A549 (cell line): ENCODE results near the gene ACTR1B.
"Not testable (repeated sequence)": the region's sequence is repeated elsewhere in the genome, so short reads cannot be mapped to it uniquely, and the experiment has no call there.

Experiments
- CTCF ChIP-seq: fragments of >200 bp; sonication (Bioruptor Twin); formaldehyde crosslinking; IDR thresholded peaks from 3 replicates; pipeline ENCODE4 v1.5.1; 2016
- EHMT2 ChIP-seq: fragments of 200-600 bp; sonication (generic); IDR thresholded peaks from 2 replicates; pipeline ENCODE4 v1.6.1; 2016; ENCODE audit warnings: antibody characterized with exemption, low read depth, mild to moderate bottlenecking, moderate library complexity
- HDAC2 ChIP-seq: fragments of 200-600 bp; sonication (generic); IDR thresholded peaks from 2 replicates; pipeline ENCODE4 v1.6.1; 2016
- JUN ChIP-seq, 2 experiments: fragments of >200 bp; sonication (Bioruptor Twin); formaldehyde crosslinking; IDR thresholded peaks; 2 replicates in 1 of 2; 3 replicates in 1 of 2; pipeline ENCODE4 v1.6.1; 2016 to 2017
- KDM1A ChIP-seq: fragments of 200-600 bp; sonication (generic); IDR thresholded peaks from 2 replicates; pipeline ENCODE4 v1.6.1; 2016; ENCODE audit warnings: low read depth, mild to moderate bottlenecking
- KDM5A ChIP-seq: fragments of 200-600 bp; sonication (generic); IDR thresholded peaks from 2 replicates; pipeline ENCODE4 v1.6.1; 2016; ENCODE audit warnings: antibody characterized with exemption, mild to moderate bottlenecking
- MAFK ChIP-seq: fragments of 450-650 bp; IDR thresholded peaks from 2 replicates; pipeline ENCODE4 v1.6.1; 2014; ENCODE audit not compliant: partially characterized antibody
- POLR2A ChIP-seq: IDR thresholded peaks from 2 replicates; pipeline ENCODE4 v1.6.1; 2012; ENCODE audit warnings: mild to moderate bottlenecking, low read length
- RAD21 ChIP-seq, 2 experiments: fragments of >200 bp in 1 of 2; sonication (Bioruptor Twin) in 1 of 2; formaldehyde crosslinking in 1 of 2; IDR thresholded peaks in 1 of 2; conservative IDR thresholded peaks in 1 of 2; 2 replicates in 1 of 2; 3 replicates in 1 of 2; pipeline ENCODE4 v1.6.1; 2012 to 2018; ENCODE audit warnings: inconsistent platforms in 1 of 2
- RCOR1 ChIP-seq: fragments of 150-350 bp; IDR thresholded peaks from 2 replicates; pipeline ENCODE4 v1.6.1; 2014; ENCODE audit warnings: antibody characterized with exemption, low read length, low read depth
- TF ChIP-seq, protein P1 (sequence below): IDR thresholded peaks from 2 replicates; pipeline ENCODE4 v1.6.1; 2012

DNA sequence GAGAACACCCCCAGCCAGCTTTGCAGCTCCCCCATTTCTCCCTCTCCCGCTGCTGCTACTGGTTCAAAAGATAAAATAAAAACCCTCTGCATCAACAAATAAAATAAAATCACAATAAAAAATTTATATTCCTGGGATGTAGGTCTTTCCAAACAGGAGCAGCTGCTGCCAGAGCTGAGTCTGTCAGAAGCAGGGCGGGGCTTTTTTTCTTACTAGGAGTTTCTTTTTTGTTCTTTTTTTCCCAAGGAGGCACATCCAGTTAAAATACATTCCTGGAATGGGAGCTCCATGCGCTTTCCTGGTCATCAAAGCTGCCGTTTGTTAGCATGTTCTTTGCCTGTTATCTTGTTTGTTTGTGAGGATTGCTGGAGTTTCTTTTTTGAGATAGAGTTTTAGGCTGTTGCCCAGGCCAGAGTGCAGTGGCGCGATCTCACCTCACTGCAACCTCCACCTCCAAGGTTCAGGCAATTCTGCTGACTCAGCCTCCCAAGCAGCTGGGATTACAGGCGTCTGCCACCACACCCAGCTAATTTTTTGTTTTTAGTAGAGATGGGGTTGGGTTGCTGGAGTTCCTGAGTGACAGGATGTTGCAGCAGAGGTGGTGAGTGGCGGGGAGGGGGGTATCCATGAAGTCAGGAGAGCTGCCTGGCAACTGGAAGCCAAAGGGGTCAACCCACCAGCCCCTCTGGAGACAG is 38.3 kb downstream of the ACTR1B start:
- not testable (repeated sequence) for TF ChIP-seq CTCF; KDM1A; EHMT2; POLR2A; RCOR1; KDM5A; RAD21 (conservative IDR thresholded peaks at IDR 0.05 in 1 of 2, IDR thresholded peaks at IDR 0.05 in 1 of 2); JUN (IDR thresholded peaks at IDR 0.05); HDAC2
- TF ChIP-seq, protein P1, sequence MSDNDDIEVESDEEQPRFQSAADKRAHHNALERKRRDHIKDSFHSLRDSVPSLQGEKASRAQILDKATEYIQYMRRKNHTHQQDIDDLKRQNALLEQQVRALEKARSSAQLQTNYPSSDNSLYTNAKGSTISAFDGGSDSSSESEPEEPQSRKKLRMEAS = not testable (repeated sequence)
- peak; percentile 67 for TF ChIP-seq MAFK
